Large intestine (tissue), 3 donors: ENCODE results near the gene NHSL2. TPM values are rescaled to one million over a fixed set of nuclear protein-coding genes. Genes with fewer than 3 reads are reported as not detected.

Experiments
- DNase-seq, 2 donors: peaks; one replicate each; pipeline versions ENCODE4 v3.0.0 to v3.0.0-alpha.2; 2013
- H3K27ac ChIP-seq: one replicate; pipeline ENCODE4 v1.5.1; 2013; ENCODE audit warnings: low read length
- H3K27me3 ChIP-seq: 2 replicates; pipeline ENCODE4 v1.6.1; 2013; ENCODE audit warnings: low read length; ENCODE audit not compliant: control insufficient read depth, insufficient read depth
- H3K36me3 ChIP-seq: 2 replicates; pipeline ENCODE4 v1.6.1; 2013; ENCODE audit warnings: low read length; ENCODE audit not compliant: control insufficient read depth, insufficient read depth
- H3K4me1 ChIP-seq: one replicate; pipeline ENCODE4 v1.6.1; 2013; ENCODE audit warnings: low read length; ENCODE audit not compliant: control insufficient read depth, insufficient read depth
- H3K4me3 ChIP-seq: one replicate; pipeline ENCODE4 v1.5.1; 2013; ENCODE audit warnings: low read length
- H3K9me3 ChIP-seq: one replicate; pipeline ENCODE4 v1.6.1; 2013; ENCODE audit warnings: mild to moderate bottlenecking, low read depth, low read length, moderate library complexity; ENCODE audit not compliant: control insufficient read depth
- WGBS: methylation state at CpG from one replicate; pipeline ENCODE4 v1.1.5; 2013; ENCODE audit warnings: low lambda C conversion rate; ENCODE audit not compliant: insufficient coverage; 5-methylcytosine and 5-hydroxymethylcytosine counted together
- polyA plus RNA-seq: library from polyadenylated mRNA; unstranded; fragments of 120-200 nt; gene quantifications from one replicate; pipeline ENCODE4 v1.2.1, GENCODE V29; 2013

NHSL2 gene
- polyA plus RNA-seq, 1 donor, result 3.3 TPM

- H3K4me3 ChIP-seq, result no peak overlapping the region
- DNase-seq, result no peak
- H3K27me3 ChIP-seq, result peaks cover 17% of the 10 kb centered on the region
- H3K36me3 ChIP-seq, result peaks cover 2% of the 10 kb centered on the region
- no peak overlapping the region for H3K27ac ChIP-seq
- H3K4me1 ChIP-seq, result peaks cover 26% of the 10 kb centered on the region
- H3K9me3 ChIP-seq, result no peaks in the 10 kb centered on the region
- no CpG with 5 or more reads among the region's 3 CpGs for WGBS
These were observed 216.7 kb downstream of the NHSL2 start for GRCh38 chrX:72127332-72127731.

- no peak for DNase-seq
- no CpG with 5 or more reads among the region's 4 CpGs for WGBS
- Histone ChIP-seq H3K4me1 (peaks cover 26% of the 10 kb centered on the region), H3K9me3 (no peaks in the 10 kb centered on the region), H3K36me3 (peaks cover 2% of the 10 kb centered on the region), H3K27ac (no peak overlapping the region), H3K4me3 (no peak overlapping the region), H3K27me3 (peaks cover 26% of the 10 kb centered on the region)
These were observed 217.7 kb downstream of the NHSL2 start for GRCh38 chrX:72128183-72128834.

- Histone ChIP-seq H3K4me1 (peaks cover 21% of the 10 kb centered on the region), H3K27me3 (peaks cover 27% of the 10 kb centered on the region), H3K36me3 (peaks cover 2% of the 10 kb centered on the region), H3K27ac (no peak overlapping the region), H3K9me3 (no peaks in the 10 kb centered on the region), H3K4me3 (no peak overlapping the region)
- no CpG with 5 or more reads among the region's 6 CpGs for WGBS
- no peak for DNase-seq
These were observed 218.2 kb downstream of the NHSL2 start for GRCh38 chrX:72128881-72129280.

GRCh38 chrX:72129661-72130060 is 219.0 kb downstream of the NHSL2 start:
- WGBS, result no CpG with 5 or more reads among the region's 16 CpGs
- Histone ChIP-seq H3K4me1 (peaks cover 21% of the 10 kb centered on the region), H3K27ac (no peak overlapping the region), H3K27me3 (peaks cover 29% of the 10 kb centered on the region), H3K36me3 (peaks cover 2% of the 10 kb centered on the region), H3K4me3 (no peak overlapping the region), H3K9me3 (no peaks in the 10 kb centered on the region)
- no peak for DNase-seq

GRCh38 chrX:72130156-72130761 is 219.6 kb downstream of the NHSL2 start:
- Histone ChIP-seq H3K4me1 (peaks cover 20% of the 10 kb centered on the region), H3K27ac (no peak overlapping the region), H3K4me3 (no peak overlapping the region), H3K27me3 (peaks cover 29% of the 10 kb centered on the region), H3K9me3 (no peaks in the 10 kb centered on the region), H3K36me3 (peaks cover 2% of the 10 kb centered on the region)
- no peak for DNase-seq
- no CpG with 5 or more reads among the region's 12 CpGs for WGBS

- no peak for DNase-seq
- Histone ChIP-seq H3K4me1 (peaks cover 15% of the 10 kb centered on the region), H3K27ac (no peak overlapping the region), H3K9me3 (no peaks in the 10 kb centered on the region), H3K36me3 (peaks cover 2% of the 10 kb centered on the region), H3K27me3 (peaks cover 29% of the 10 kb centered on the region), H3K4me3 (peak overlapping the region; percentile 45)
- no CpG with 5 or more reads among the region's 30 CpGs for WGBS
These were observed 220.2 kb downstream of the NHSL2 start for GRCh38 chrX:72130762-72131250.

GRCh38 chrX:72131317-72132294 is 221.0 kb downstream of the NHSL2 start, which contains the start of gene RTL5:
RTL5 (minus strand) TSS chrX:72131915.
- Histone ChIP-seq H3K27ac (no peak within 1 kb of the TSS), H3K4me3 (peak within 1 kb of the TSS; percentile 45)

GRCh38 chrX:72132456-72132855 is 221.8 kb downstream of the NHSL2 start:
- no CpG with 5 or more reads among the region's 3 CpGs for WGBS
- H3K27ac ChIP-seq, result no peak overlapping the region

More at GRCh38 chrX:72131317-72132294, 221.0 kb downstream of the NHSL2 start, which contains the start of gene RTL5:
- peaks cover 29% of the 10 kb centered on the region for H3K27me3 ChIP-seq
- H3K9me3 ChIP-seq, result no peaks in the 10 kb centered on the region
- peaks cover 2% of the 10 kb centered on the region for H3K36me3 ChIP-seq
- no CpG with 5 or more reads among the region's 106 CpGs for WGBS
- peak; percentile 72 to 76 for DNase-seq
- H3K4me1 ChIP-seq, result peaks cover 8% of the 10 kb centered on the region

GRCh38 chrX:72133851-72134546 is 223.4 kb downstream of the NHSL2 start:
- DNase-seq, result no peak
- no CpG with 5 or more reads among the region's 11 CpGs for WGBS
- peaks cover 6% of the 10 kb centered on the region for H3K4me1 ChIP-seq
- H3K9me3 ChIP-seq, result no peaks in the 10 kb centered on the region
- no peak overlapping the region for H3K27ac ChIP-seq
- no peaks in the 10 kb centered on the region for H3K36me3 ChIP-seq
- H3K27me3 ChIP-seq, result peaks cover 29% of the 10 kb centered on the region
- H3K4me3 ChIP-seq, result no peak overlapping the region

More at GRCh38 chrX:72132456-72132855, 221.8 kb downstream of the NHSL2 start:
- Histone ChIP-seq H3K4me1 (peaks cover 6% of the 10 kb centered on the region), H3K36me3 (peaks cover 2% of the 10 kb centered on the region), H3K9me3 (no peaks in the 10 kb centered on the region), H3K27me3 (peaks cover 29% of the 10 kb centered on the region), H3K4me3 (peak overlapping the region; percentile 18)
- no peak for DNase-seq
